ENCODE measurements around the gene RAB26. TPM values are rescaled to one million over a fixed set of nuclear protein-coding genes. Genes with fewer than 3 reads are reported as not detected.
"Not testable (repeated sequence)": the region's sequence is repeated elsewhere in the genome, so short reads cannot be mapped to it uniquely, and the experiment has no call there.

The RAB26 gene, protein sequence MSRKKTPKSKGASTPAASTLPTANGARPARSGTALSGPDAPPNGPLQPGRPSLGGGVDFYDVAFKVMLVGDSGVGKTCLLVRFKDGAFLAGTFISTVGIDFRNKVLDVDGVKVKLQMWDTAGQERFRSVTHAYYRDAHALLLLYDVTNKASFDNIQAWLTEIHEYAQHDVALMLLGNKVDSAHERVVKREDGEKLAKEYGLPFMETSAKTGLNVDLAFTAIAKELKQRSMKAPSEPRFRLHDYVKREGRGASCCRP
- 0.80 TPM for total RNA-seq
- long read RNA-seq, partial matches to known transcripts, result 0 of 33 reads
- long read RNA-seq, other reads (novel, unspliced or antisense), result 33 of 33 reads

DNA sequence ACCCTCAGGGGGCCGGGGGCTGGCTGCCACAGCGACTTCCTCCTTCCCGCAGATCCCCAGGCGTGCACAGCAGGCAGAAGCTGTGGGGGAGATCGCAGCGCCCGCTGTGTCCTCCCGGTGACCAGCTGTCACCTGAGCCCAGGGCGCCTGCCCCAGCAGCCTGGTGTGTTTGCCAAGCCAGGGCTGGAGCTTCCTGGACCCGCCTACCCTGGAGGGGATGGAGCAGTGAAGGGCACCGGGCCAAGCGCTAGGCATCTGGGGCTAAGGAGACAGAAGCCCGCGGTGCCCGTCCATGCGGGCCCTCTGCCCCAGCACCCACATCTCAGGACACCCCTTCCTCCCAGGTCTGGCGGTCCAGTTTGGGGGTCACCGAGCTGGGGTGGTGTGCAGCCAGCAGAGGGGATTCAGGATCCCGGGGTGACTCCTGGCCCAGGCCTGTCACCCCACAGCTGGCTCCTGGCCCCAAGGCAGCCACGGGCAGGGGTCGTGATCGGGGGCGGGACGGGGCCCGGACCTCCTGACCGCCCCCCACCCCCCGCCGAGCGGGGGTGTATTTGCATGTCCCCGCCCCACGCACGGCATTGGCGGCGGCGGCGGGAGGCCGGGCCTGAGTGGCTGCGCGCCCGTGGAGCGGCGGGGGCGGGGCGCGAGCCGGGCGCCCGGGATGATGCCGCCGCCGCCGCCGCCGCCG is at the start of gene RAB26:
TSS of gene RAB26 (plus strand) at position 645 of the 691 bp plus-strand sequence. CDS start 159 bp downstream, outside the sequence.
- Histone ChIP-seq H3K36me3 (peaks cover 15% of the 10 kb centered on the region), H3K9me3 (no peaks in the 10 kb centered on the region), H3K4me3 (peak within 1 kb of the TSS; percentile 56), H3K4me1 (peaks cover 50% of the 10 kb centered on the region), H3K27me3 (ENCODE audit: low read depth) (no peaks in the 10 kb centered on the region), H3K27ac (peak within 1 kb of the TSS; percentile 41)
- TF ChIP-seq, protein P1, sequence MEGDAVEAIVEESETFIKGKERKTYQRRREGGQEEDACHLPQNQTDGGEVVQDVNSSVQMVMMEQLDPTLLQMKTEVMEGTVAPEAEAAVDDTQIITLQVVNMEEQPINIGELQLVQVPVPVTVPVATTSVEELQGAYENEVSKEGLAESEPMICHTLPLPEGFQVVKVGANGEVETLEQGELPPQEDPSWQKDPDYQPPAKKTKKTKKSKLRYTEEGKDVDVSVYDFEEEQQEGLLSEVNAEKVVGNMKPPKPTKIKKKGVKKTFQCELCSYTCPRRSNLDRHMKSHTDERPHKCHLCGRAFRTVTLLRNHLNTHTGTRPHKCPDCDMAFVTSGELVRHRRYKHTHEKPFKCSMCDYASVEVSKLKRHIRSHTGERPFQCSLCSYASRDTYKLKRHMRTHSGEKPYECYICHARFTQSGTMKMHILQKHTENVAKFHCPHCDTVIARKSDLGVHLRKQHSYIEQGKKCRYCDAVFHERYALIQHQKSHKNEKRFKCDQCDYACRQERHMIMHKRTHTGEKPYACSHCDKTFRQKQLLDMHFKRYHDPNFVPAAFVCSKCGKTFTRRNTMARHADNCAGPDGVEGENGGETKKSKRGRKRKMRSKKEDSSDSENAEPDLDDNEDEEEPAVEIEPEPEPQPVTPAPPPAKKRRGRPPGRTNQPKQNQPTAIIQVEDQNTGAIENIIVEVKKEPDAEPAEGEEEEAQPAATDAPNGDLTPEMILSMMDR (IDR thresholded peaks at IDR 0.05), result no peak
- intact Hi-C loops (cut with DNase I), result loop anchor here (10.0 kb wide), 1 partner anchor 123 kb away; the partner anchor contains the start of gene NHERF2
- ATAC-seq (peak; percentile 88 to 90), DNase-seq (peak; percentile 89)

DNA sequence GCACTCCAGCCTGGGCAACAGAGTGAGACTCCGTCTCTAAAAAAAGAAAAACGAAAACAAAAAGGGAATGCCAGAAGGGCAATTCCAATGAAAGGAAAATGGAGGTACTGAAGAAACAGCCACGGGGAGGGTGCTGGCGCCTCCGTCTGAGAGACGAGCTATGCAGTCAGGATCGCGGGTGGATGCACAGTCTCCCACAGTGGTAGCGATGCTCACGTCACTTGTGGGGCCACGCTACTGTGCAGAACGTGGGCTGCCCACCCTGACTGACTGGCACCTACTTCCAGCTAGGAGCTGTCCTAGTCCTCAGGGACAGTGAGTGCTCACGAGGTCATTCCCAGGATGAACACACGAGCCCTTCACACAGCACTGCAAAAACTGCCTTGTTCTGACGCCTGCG is 46.8 kb upstream of the RAB26 start:
- DNase-seq; H3K4me3 ChIP-seq; H3K27me3 ChIP-seq (ENCODE audit: low read depth); H3K27ac ChIP-seq; H3K4me1 ChIP-seq; H3K9me3 ChIP-seq; ATAC-seq; intact Hi-C loops (cut with DNase I): not testable (repeated sequence)
- H3K36me3 ChIP-seq, result peaks cover 65% of the 10 kb centered on the region

DNA sequence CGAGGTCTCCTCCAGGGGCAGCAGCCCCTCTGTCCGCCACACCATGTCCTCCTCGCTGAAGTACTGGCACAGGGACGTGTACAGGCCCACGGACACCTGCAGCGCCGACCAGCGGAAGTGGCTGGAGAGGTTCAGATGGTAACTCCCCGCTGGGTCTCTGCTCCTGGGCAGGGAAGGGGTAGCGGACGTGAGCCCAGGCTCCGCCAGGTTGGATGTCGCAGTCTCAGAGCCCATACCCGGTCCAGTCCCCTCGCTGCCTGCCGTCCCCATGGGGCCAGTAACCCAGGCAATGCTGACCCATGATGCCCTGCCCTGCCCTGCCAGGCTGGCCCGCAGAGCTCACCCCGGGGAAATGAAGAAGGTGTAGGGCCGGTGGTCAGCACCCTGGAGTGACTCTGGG is 46.0 kb upstream of the RAB26 start:
- TF ChIP-seq, protein P1 (IDR thresholded peaks at IDR 0.05), result no peak
- Histone ChIP-seq H3K4me1 (no peaks in the 10 kb centered on the region), H3K27me3 (ENCODE audit: low read depth) (no peaks in the 10 kb centered on the region), H3K27ac (no peak overlapping the region), H3K36me3 (peaks cover 62% of the 10 kb centered on the region), H3K9me3 (no peaks in the 10 kb centered on the region), H3K4me3 (no peak overlapping the region)
- DNase-seq (no peak), ATAC-seq (no peak)
- intact Hi-C loops (cut with DNase I), result no loop called here

DNA sequence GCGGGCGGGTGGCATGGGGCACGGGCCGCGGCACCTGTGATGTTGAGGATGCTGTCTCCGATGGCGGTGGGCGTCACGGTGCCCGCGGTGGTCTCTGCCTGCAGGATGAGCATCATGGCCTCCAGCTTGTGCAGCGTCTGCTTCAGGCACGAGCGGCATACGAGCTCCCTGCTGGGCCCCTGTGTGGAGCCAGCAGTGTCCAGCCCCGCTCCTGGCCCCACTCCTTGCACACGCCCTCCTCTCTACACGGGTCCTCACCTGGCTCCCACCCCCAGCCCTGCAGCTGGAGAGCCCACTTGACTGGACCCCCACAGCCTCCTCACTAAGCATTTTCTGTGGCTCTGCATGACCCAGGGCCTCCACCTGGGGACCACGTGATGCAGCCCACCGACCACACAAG is 44.0 kb upstream of the RAB26 start:
- H3K27ac ChIP-seq; H3K9me3 ChIP-seq; H3K27me3 ChIP-seq (ENCODE audit: low read depth); H3K4me1 ChIP-seq; H3K4me3 ChIP-seq; intact Hi-C loops (cut with DNase I); DNase-seq: not testable (repeated sequence)
- ATAC-seq, result peak in 1 of 2 donors; percentile 65
- H3K36me3 ChIP-seq, result peaks cover 74% of the 10 kb centered on the region

DNA sequence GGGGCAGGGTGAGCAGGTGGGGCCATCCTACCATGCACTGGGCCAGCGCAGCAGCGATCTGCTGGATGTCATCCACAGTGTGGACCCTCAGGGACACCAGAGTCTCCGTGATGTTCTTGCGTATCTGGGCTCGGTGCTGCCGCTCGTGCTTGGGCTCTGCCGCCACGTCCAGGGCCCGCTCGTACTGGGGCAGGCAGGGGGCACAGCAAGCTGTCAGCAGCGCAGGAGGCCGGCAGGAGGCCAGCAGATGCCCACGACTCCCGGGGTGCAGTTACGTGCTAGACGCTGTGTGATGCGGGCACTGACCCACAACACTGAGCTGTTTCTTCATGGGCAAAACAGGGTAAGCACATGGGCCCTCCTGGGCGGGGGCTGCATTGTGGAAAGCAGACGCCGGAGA is 43.1 kb upstream of the RAB26 start:
- H3K27ac ChIP-seq; H3K4me1 ChIP-seq; H3K27me3 ChIP-seq (ENCODE audit: low read depth); intact Hi-C loops (cut with DNase I); H3K4me3 ChIP-seq; ATAC-seq; DNase-seq; H3K9me3 ChIP-seq: not testable (repeated sequence)
- peaks cover 74% of the 10 kb centered on the region for H3K36me3 ChIP-seq

DNA sequence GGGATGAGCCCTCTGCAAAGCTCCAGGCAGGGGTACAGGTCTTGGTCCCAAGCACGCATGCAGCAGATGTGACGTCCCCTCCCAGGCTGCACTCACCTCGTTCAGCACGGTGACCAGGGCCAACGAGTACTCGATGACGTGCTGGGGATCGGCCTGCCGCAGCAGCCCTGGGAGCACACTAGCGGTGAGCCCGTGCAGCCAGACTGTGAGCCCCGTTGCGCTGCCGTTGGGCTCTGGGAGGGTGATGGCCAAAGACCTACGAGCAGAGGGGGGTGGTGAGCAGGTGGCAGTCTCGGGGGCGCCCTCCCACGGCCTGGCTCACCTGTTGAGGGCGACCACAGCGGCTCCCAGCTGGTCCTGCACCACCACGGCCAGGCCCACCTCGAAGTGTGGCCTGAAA is 42.7 kb upstream of the RAB26 start:
- H3K27me3 ChIP-seq (ENCODE audit: low read depth); H3K4me1 ChIP-seq; intact Hi-C loops (cut with DNase I); H3K27ac ChIP-seq; ATAC-seq; DNase-seq; H3K4me3 ChIP-seq; H3K9me3 ChIP-seq: not testable (repeated sequence)
- peaks cover 74% of the 10 kb centered on the region for H3K36me3 ChIP-seq

DNA sequence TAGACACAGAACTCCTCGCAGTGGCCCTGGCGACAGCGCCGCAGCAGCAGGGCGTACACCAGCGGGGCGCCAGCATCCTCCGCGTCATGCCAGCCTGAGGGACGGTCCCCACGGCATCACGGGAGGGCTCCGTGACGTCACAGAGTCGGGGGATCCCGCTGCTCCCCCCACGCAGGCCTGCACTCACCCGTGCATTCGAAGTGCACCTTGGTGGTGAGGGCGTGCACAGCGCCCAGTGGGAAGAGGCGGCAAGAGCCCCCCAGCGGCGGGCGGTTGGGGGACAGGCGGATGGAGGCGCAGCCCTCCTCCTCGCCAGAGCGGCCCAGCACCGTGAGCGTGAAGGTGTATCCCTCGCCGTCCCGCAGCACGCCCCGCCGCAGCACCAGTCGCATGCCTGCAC is 42.2 kb upstream of the RAB26 start:
- H3K27me3 ChIP-seq (ENCODE audit: low read depth); DNase-seq; H3K4me1 ChIP-seq; H3K9me3 ChIP-seq; H3K27ac ChIP-seq; ATAC-seq; intact Hi-C loops (cut with DNase I); H3K4me3 ChIP-seq: not testable (repeated sequence)
- peaks cover 74% of the 10 kb centered on the region for H3K36me3 ChIP-seq

DNA sequence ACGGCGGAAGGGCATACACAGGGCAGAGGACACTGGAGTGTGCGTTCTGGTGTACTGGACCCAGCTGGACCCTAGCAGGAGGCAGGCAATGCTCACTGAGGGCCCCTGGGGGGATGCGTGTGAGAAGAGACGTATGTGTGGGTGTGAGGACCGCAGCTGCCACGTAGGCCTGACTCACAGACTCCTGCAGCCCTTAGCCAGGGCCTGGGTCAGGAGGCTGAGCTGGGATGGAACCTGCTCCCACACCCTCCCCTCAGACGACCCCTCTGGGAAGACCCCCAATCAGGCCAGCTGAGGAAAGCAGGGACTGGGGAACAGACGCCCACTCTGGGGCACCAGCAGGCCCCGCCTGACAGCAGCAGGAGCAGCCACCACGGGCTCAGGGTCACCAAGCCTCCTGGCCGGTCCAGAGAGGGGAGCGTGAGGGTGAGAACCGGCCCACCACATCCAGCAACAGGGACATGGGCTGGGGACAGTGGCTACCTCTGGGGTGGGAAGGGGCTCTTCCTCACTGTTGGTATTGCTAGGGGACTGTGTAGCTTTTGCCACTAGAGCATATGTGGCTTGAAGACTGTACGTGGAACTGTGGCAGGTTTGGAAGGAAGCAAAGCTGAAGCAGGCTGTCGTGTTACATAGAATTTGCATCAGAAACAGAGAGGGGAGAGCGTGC is 41.2 kb upstream of the RAB26 start:
- intact Hi-C loops (cut with DNase I); H3K27ac ChIP-seq; H3K27me3 ChIP-seq (ENCODE audit: low read depth); H3K4me3 ChIP-seq; H3K4me1 ChIP-seq; H3K9me3 ChIP-seq; DNase-seq: not testable (repeated sequence)
- peak in 1 of 2 donors; percentile 9 for ATAC-seq
- peaks cover 73% of the 10 kb centered on the region for H3K36me3 ChIP-seq

DNA sequence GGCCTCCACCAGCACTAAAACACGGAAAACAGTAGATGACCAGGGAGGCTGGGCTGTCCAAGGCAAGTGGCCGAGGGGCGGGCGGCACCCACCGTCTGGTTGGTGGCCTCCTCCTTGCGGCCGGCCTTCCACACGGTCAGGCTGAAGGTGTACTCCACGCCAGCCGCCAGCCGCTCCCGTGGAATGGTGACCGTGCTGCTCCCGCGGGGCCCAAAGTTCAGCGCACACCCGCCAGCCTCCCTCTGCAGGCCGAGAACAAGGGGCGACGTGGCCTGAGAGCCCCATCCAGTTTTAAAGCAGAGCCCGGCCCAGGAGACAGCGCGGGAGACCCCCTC is 40.7 kb upstream of the RAB26 start:
- intact Hi-C loops (cut with DNase I); H3K27me3 ChIP-seq (ENCODE audit: low read depth); H3K27ac ChIP-seq; H3K4me3 ChIP-seq; H3K4me1 ChIP-seq; H3K9me3 ChIP-seq; DNase-seq: not testable (repeated sequence)
- ATAC-seq, result peak in 1 of 2 donors; percentile 14
- H3K36me3 ChIP-seq, result peaks cover 72% of the 10 kb centered on the region

DNA sequence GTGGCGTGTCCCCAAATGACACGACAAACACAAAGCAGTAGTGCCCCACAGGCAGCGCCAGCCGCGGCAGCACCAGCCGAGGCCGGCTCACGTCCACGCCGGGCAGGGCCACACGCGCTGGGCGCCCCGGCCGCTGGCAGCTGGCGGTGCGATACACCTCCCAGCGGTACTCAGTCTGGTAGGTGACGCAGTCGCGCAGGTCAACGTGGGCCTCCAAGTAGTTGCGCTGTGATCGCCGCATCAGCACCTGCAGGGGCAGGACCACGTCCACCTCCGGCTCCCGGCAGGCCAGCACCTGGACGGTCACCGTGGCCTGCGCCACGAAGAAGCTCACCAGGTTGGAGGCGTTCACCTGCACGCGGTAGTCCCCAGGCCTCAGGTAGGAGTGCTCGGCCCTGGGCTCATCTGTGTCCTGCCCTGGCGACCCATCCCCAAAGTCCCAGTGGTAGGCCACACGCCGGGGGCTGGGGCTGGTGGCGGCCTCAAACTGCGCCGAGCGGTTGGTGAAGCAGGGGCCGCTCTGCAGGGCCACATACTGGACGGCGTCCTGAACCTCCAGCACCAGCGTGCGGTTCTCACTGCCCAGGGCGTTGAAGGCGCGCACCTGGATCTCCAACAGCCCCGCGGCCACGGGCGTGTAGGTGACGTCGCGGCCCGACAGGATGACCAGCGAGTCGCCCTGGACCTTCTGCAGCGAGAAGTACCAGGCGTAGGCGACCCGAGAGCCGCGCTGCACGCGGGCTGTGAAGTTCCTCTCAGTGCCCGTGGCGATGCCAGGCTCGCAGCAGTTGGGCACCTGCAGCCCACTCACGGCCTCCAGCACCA is 39.8 kb upstream of the RAB26 start:
- DNase-seq, result not testable (repeated sequence)
- peak; percentile 36 to 37 for ATAC-seq

DNA sequence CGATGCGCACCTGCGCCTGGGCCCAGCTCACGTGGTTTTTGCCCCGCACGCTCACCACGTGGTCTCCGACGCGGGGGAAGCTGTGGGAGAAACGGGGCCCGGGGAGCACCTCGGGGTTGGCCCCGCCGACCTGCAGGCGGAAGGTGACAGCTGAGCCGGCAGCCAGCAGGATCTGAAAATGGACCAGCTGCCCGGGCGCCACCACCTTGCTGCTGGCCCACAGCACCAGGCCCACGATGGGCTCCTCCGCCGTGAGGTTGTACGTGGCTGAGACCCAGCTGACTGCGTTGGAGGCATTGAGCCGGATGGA is 39.2 kb upstream of the RAB26 start:
- H3K36me3 ChIP-seq, result peaks cover 72% of the 10 kb centered on the region
- DNase-seq; H3K27me3 ChIP-seq (ENCODE audit: low read depth); H3K9me3 ChIP-seq; H3K4me3 ChIP-seq; intact Hi-C loops (cut with DNase I); H3K27ac ChIP-seq; H3K4me1 ChIP-seq; ATAC-seq: not testable (repeated sequence)

More for the DNA sequence above, 39.8 kb upstream of the RAB26 start:
- H3K4me1 ChIP-seq; intact Hi-C loops (cut with DNase I); H3K27ac ChIP-seq; H3K4me3 ChIP-seq; H3K9me3 ChIP-seq; H3K27me3 ChIP-seq (ENCODE audit: low read depth): not testable (repeated sequence)
- H3K36me3 ChIP-seq, result peaks cover 67% of the 10 kb centered on the region
